Measurements from ENCODE around the gene CORO7.

CORO7 gene

DNA sequence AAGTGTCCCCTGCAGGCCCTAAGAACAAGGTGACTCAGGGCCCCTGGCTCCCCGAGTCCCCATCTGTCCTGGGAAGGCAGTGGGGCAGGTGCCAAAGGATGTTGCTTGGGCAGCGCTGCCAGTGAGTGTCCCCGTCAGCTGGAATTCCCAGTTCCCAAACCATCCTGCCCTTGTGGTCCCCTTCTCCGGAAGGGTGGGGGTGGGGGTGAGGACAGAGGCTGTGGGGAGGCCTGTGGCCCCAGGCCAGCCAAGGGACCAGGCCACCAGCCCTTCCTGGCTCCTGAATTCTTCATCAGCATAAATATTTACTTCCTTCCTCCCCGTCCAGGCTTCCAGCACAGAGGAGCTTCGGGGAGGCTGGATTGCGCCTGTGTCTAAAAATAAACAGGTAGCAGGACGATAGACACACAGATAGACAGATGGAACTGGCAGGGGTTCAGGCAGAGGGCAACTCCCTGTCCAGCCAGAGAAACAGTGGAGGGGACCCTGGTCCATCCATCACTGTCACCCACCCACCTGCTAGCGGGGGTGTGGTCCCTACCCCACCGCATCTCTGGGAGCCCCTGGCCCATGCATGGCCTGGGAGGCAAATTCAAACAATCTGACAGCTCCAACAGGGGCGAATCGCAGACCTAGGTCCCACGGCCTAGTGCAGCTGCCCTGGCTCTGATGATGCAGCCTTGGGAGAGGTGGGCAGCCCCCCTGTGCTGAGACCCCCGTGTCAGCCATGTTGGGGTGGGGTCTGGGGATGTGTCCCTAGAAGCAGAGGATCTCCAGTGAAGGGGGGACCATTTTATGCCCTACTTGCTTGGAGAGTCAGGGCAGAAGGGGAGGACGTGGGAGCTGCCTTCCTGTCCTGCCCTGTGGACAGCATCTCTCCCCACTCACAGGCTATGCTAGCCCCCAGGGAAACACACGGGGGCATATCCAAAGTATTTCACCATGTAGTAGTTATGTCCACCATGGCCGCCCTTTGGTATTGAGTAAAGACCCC is 87.3 kb downstream of the CORO7 start:
- H3K4me3 ChIP-seq (ENCODE audit: low read depth, low read length): 0 out of 2 replicates have a peak overlapping the region, but pooled peaks have one; percentile 62
- 0 out of 2 replicates have a peak, but pooled peaks cover 2% of the 10 kb centered on the region for H3K9me3 ChIP-seq (ENCODE audit: control insufficient read depth, insufficient read depth, low read depth, low read length)
- H3K4me1 ChIP-seq (ENCODE audit: control insufficient read depth, insufficient read depth, low read length): peaks cover 21% of the 10 kb centered on the region
- peaks cover 10% of the 10 kb centered on the region; the same call in 1 of the 2 replicates for H3K36me3 ChIP-seq (ENCODE audit: control insufficient read depth, insufficient read depth, low read length)
- 0 out of 2 replicates have a peak overlapping the region, but pooled peaks have one; percentile 40 for H3K27ac ChIP-seq (ENCODE audit: low read depth, low read length)
- H3K27me3 ChIP-seq (ENCODE audit: control insufficient read depth, insufficient read depth, low read length): no peaks in the 10 kb centered on the region
- no peak overlapping the region for H3K9ac ChIP-seq (ENCODE audit: low read length)

DNA sequence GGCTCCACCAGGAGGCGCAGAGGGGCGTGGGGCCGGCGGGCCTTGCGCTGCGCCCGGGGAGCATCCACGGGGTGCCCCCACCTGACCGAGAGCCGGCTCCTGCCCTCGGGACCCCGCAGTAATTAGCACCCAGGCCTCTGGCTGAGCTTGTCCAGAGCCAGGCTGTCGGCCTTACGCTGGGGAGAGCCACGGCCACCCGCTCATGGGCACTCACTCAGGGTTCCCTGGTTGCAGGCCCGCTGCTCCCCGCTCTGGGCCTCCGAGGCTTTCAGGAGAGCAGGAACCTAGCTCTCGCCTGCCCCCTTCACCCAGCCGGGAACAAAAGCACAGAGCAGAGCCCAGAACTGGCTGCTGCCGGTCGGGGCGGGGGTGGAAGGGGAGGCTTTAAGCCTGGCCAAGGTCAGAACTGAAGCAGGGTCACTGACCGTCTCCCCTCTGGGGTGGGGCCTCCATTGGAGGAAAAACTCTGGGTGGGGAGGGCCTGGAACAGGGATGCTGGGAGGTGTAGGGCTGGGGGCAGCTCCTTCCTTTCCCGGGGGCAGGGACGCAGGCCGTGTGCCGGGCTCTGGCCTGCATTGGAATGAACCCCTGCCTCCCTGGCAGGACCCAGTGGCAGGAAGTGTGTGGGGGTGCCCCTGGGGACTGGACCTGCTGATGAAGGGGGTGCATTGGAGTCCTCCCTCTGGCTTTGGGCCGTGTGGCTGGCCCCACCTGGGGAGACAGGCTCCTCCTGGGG is 88.2 kb downstream of the CORO7 start:
- H3K4me3 ChIP-seq (ENCODE audit: low read depth, low read length): peak overlapping the region; percentile 62
- H3K9me3 ChIP-seq (ENCODE audit: control insufficient read depth, insufficient read depth, low read depth, low read length): 0 out of 2 replicates have a peak, but pooled peaks cover 2% of the 10 kb centered on the region
- H3K27ac ChIP-seq (ENCODE audit: low read depth, low read length): 0 out of 2 replicates have a peak overlapping the region, but pooled peaks have one; percentile 40
- H3K27me3 ChIP-seq (ENCODE audit: control insufficient read depth, insufficient read depth, low read length): no peaks in the 10 kb centered on the region
- peak overlapping the region; percentile 61 for H3K9ac ChIP-seq (ENCODE audit: low read length)
- peaks cover 29% of the 10 kb centered on the region for H3K4me1 ChIP-seq (ENCODE audit: control insufficient read depth, insufficient read depth, low read length)
- peaks cover 10% of the 10 kb centered on the region; the same call in 1 of the 2 replicates for H3K36me3 ChIP-seq (ENCODE audit: control insufficient read depth, insufficient read depth, low read length)

DNA sequence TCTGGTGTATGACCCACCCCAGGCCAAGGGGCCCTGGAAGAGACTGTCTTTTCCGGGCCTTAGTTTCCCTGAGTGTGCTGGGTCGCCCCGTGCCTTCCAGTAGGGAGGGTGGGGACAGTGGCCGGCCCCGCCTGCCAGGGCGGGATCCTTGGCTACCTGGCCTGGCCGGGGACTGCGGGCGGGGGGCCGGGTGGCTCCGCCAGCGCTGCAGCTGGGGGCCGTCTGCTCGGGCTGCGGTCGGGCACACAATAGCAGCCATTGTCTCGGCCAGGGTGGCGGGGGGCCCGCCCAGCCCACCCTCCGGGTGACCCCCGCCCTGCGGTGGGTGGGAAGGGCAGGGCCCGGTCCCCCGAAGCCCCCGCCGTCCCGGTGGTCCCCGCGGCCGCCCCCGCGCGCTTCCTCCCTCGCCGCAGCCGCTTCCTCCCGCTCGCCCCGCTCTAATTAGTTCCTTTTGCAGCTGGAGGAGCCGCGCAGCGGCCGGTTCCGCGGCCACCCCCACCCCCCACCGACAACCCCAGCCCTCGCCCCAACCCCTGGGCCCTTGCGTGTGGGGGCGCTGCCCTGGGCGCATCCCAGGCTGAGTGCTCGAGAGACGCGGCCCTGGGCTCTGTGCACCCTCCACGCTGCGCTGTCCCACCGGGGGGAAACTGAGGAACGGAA is 88.9 kb downstream of the CORO7 start:
- peak overlapping the region; percentile 61 for H3K9ac ChIP-seq (ENCODE audit: low read length)
- peaks cover 6% of the 10 kb centered on the region; the same call in 1 of the 2 replicates for H3K36me3 ChIP-seq (ENCODE audit: control insufficient read depth, insufficient read depth, low read length)
- 0 out of 2 replicates have a peak, but pooled peaks cover 2% of the 10 kb centered on the region for H3K9me3 ChIP-seq (ENCODE audit: control insufficient read depth, insufficient read depth, low read depth, low read length)
- peak overlapping the region; percentile 62 for H3K4me3 ChIP-seq (ENCODE audit: low read depth, low read length)
- H3K27ac ChIP-seq (ENCODE audit: low read depth, low read length): 0 out of 2 replicates have a peak overlapping the region, but pooled peaks have one; percentile 40
- no peaks in the 10 kb centered on the region for H3K27me3 ChIP-seq (ENCODE audit: control insufficient read depth, insufficient read depth, low read length)
- H3K4me1 ChIP-seq (ENCODE audit: control insufficient read depth, insufficient read depth, low read length): peaks cover 32% of the 10 kb centered on the region

DNA sequence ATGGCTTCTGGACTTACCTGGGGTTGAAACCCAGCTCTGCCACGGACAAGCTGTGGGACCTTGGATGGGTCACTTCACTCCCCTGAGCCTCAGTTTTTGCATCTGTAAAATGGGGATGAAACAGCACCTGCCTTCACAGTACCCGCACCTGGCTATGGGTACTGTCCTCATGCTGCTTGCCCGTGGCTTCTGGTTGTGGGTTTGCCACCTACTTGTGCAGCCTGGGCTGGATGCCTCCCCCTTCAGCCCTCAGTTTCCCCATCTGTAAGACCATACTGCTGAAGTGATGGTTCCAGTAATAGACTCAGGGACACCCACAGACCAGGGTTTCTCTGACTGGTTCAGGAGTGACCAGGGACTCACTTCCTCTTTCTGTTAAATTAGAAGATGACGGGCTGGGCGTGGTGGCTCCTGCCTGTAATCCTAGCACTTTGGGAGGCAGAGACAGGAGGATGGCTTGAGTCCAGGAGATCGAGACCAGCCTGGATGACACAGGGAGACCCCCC is 91.1 kb downstream of the CORO7 start:
- H3K4me3 ChIP-seq (ENCODE audit: low read depth, low read length): no peak overlapping the region
- peaks cover 38% of the 10 kb centered on the region for H3K4me1 ChIP-seq (ENCODE audit: control insufficient read depth, insufficient read depth, low read length)
- H3K9ac ChIP-seq (ENCODE audit: low read length): no peak overlapping the region
- no peaks in the 10 kb centered on the region for H3K9me3 ChIP-seq (ENCODE audit: control insufficient read depth, insufficient read depth, low read depth, low read length)
- H3K36me3 ChIP-seq (ENCODE audit: control insufficient read depth, insufficient read depth, low read length): no peaks in the 10 kb centered on the region
- no peak overlapping the region for H3K27ac ChIP-seq (ENCODE audit: low read depth, low read length)
- no peaks in the 10 kb centered on the region for H3K27me3 ChIP-seq (ENCODE audit: control insufficient read depth, insufficient read depth, low read length)

DNA sequence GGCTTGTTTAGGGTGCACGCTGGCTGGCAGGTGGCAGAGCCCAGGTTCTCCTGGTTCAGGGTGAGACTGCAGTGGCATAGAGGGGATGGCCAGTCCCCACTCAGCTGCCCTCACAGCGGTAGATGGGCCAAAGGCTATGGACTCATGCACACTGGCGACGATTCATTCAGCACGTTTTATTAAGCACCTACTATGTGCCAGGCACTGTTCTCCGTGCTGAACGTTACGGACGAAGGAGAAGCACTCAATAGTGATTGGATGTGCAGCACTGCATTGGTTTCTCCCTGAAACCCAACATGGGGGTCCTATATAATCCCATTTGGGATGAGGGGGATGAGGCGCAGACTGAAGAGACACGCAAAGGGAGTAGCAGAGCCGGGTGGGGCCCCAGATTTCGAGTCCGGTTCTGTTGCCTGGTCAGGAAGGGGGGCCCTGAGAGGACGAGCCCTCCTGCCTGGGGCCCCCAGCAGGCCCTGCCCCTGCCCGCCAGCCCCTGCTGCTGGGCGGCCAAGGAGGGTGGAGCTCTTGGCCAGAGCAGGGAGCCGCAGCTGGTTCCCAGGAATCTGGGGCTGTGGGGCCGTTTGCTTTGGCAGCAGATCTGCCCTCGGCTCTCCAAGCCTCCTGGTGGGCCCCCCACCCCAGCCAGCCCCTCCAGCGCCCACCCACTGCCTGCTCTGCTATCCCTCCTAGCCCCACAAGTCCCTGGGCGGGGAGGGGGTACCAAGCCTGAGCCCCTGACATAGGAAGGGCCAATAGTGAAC is 91.7 kb downstream of the CORO7 start:
- Histone ChIP-seq H3K27ac (ENCODE audit: low read depth, low read length) (no peak overlapping the region), H3K36me3 (ENCODE audit: control insufficient read depth, insufficient read depth, low read length) (no peaks in the 10 kb centered on the region), H3K9ac (ENCODE audit: low read length) (no peak overlapping the region), H3K4me3 (ENCODE audit: low read depth, low read length) (no peak overlapping the region), H3K9me3 (ENCODE audit: control insufficient read depth, insufficient read depth, low read depth, low read length) (no peaks in the 10 kb centered on the region), H3K4me1 (ENCODE audit: control insufficient read depth, insufficient read depth, low read length) (peaks cover 44% of the 10 kb centered on the region), H3K27me3 (ENCODE audit: control insufficient read depth, insufficient read depth, low read length) (no peaks in the 10 kb centered on the region)

DNA sequence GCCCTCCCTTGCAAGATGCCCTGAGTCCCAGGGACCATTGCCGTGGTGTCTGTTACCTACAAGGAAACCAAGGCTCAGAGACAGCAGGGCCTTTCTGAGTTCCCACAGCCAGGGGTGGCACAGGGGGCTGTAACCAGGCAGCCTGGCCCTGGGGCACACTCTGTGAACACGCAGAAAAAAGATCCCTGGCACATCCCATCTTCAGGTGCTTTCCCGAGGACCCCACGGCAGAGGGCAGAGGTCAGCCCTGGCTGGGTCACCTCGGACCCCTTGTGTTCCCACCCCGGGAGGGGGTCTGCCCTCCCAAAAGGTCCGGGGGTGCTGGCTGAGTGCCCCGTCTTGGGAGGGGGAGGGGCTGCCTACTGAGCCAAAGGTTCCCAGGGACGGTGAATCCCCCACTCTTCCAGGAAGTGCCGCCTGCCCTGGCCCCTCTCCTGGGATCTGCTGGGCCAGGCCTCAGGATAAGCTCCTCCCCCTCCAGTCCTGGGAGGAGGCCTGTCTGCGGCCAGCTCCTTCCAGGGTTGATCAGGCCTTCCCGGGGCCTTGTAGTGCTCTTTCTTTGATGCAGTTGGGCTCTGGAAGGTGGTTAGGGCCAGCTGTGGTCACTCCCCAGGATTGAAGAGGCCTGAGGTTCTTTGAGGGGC is 92.4 kb downstream of the CORO7 start:
- H3K27me3 ChIP-seq (ENCODE audit: control insufficient read depth, insufficient read depth, low read length): no peaks in the 10 kb centered on the region
- no peak overlapping the region for H3K9ac ChIP-seq (ENCODE audit: low read length)

DNA sequence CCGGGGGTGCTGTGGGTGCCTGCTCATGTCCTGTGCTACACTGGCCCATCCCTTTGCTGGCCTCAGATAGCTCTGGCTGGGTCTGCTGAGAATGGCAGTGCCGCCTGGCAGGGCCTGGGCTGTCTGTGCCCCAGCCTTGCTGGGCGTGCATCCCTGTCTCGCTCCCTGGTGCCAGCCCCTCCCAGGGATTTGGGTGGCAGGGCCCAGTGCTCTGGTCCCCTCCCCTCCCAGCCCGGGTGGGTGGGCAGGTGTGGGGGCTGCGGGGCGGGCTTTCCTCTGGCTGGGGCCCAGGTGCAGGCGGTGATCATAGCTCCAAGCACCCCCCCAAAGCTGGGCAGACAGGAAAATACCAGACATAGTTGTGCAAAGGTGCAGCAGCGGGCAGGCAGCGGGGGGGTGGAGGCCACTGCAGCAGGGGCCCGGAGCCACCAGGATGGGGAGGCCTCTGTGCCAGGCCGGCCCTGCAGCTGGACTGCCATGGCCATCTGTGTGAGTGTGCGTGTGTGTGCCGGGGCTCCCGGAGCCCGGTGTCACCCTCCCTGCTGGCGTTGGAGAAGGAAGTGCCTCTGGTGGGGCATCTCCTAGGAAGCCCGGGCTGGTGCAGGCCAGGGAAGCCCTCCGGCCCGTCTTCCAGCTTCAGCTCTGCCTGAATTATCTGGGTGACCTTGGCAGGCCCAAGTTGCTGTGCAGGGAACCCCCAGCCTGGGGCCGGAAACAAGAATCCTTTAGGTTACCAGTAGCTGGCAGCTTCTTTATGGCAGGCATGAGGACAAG is 93.1 kb downstream of the CORO7 start:
- no peak overlapping the region for H3K4me3 ChIP-seq (ENCODE audit: low read depth, low read length)
- H3K9ac ChIP-seq (ENCODE audit: low read length): no peak overlapping the region
- H3K27ac ChIP-seq (ENCODE audit: low read depth, low read length): no peak overlapping the region
- no peaks in the 10 kb centered on the region for H3K36me3 ChIP-seq (ENCODE audit: control insufficient read depth, insufficient read depth, low read length)
- H3K9me3 ChIP-seq (ENCODE audit: control insufficient read depth, insufficient read depth, low read depth, low read length): no peaks in the 10 kb centered on the region
- H3K4me1 ChIP-seq (ENCODE audit: control insufficient read depth, insufficient read depth, low read length): peaks cover 50% of the 10 kb centered on the region
- H3K27me3 ChIP-seq (ENCODE audit: control insufficient read depth, insufficient read depth, low read length): no peaks in the 10 kb centered on the region

More for the DNA sequence above, 92.4 kb downstream of the CORO7 start:
- peaks cover 50% of the 10 kb centered on the region for H3K4me1 ChIP-seq (ENCODE audit: control insufficient read depth, insufficient read depth, low read length)
- no peaks in the 10 kb centered on the region for H3K9me3 ChIP-seq (ENCODE audit: control insufficient read depth, insufficient read depth, low read depth, low read length)
- H3K4me3 ChIP-seq (ENCODE audit: low read depth, low read length): no peak overlapping the region
- no peaks in the 10 kb centered on the region for H3K36me3 ChIP-seq (ENCODE audit: control insufficient read depth, insufficient read depth, low read length)
- no peak overlapping the region for H3K27ac ChIP-seq (ENCODE audit: low read depth, low read length)

DNA sequence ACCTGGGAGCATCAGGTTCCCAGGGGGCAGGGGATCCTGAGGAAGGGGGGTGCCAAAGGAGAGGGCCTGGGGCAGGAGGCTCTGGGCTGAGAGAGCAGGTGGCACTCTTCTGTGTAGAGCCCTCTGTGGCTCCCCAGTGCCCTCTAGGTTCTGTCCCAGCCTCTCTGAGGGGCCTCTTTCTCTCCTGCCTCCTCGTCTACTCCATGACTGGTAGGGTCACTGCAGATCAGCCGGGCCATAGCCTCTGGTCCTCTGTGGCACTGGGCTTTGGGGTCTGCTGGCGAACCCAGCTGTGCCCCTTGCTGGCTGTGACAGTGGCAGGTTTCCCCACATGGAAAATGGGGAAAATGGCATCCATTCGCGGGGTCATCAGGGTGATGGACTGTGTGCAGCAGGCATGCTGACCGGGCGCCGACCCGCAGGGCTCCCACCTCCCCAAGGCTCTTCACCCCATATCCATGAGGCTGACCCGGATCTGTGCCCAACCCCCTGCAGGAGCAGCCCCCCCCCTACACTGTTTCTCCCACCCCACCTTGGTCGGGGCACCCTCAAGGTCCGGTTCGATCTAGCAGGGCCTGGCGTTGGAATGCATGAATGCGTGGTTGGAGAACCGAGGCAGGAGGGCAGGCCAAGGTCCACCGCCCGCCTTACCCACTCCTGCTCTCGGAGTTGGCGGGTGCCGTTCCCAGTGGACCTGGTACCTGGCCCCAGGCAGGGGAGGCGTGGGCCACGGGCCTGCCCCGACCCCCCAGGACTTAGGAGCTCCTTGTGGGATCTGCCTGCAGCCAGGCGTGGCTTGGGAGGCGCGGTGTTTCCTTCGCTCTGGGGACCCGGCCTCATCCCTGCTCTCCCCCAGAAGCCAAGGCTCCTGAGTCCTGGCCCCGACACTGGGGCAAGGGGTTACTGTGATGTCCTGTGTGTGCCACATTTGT is 94.0 kb downstream of the CORO7 start:
- Histone ChIP-seq H3K9me3 (ENCODE audit: control insufficient read depth, insufficient read depth, low read depth, low read length) (no peaks in the 10 kb centered on the region), H3K27ac (ENCODE audit: low read depth, low read length) (no peak overlapping the region), H3K4me3 (ENCODE audit: low read depth, low read length) (no peak overlapping the region), H3K36me3 (ENCODE audit: control insufficient read depth, insufficient read depth, low read length) (no peaks in the 10 kb centered on the region), H3K4me1 (ENCODE audit: control insufficient read depth, insufficient read depth, low read length) (peaks cover 56% of the 10 kb centered on the region), H3K27me3 (ENCODE audit: control insufficient read depth, insufficient read depth, low read length) (no peaks in the 10 kb centered on the region), H3K9ac (ENCODE audit: low read length) (no peak overlapping the region)

Data from HUES6 (cell line).